ENCODE measurements around the gene ZNF277.
"Not testable (repeated sequence)": the region's sequence is repeated elsewhere in the genome, so short reads cannot be mapped to it uniquely, and the experiment has no call there.

ZNF277 gene

GRCh38 chr7:112212571-112212970 is 6.1 kb downstream of the ZNF277 start:
- no peak for DNase-seq

DNA sequence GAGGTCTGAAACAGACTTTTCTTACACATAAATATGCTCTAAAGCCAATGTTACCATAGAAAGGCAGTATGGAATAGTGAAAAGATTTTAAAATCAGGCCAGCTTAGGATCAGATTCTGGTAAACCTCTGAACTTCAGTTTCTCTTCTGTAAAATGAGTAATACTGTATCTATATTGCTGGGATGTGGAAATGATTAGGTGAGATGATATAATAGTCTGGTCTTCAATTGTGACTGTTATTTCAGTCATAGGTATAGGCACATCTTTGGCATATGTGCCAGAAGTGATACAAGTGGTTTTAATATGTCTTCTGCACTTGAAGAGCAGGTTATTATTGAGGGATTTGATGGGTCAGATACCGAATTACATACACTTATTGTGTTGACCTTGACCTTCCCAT is 7.2 kb downstream of the ZNF277 start:
- no peak for DNase-seq

DNA sequence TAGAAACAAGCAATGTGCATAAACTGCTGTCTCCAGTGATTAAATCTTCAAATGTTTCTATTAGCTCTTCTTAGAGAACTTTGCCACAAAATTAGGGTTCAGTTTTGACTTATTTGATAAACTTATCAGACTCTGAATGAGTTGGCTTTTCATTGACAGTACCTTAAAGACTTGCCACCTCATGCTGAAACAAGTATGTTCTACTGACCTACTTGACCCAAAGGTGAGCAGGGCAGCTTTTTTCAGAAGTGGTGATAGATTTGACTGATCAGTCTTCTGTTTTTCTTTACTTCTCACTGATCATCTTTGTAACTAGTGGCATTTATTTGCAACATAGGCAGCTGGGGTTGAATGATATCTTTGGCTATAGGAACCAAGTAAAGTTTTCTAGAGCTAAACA is 7.8 kb downstream of the ZNF277 start:
- DNase-seq: no peak

DNA sequence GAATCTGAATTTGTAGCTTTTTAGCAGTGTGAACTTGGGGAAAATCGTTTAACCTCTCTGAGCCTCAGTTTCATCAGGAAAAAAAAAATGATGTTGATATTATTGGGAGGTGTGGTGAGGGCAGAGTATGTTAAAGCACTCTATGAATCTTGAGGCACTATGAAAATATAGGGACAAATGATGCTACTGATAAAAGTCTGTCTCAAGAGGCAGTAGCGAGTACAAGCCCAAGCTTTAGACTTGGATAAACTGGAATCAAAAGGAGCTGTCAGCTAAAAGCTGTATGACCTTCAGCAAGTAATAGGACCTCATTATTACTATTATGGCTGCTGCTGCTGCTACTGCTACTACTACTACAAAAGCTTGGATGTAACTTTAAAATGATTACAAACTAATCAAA is 8.4 kb downstream of the ZNF277 start:
- no peak for DNase-seq

DNA sequence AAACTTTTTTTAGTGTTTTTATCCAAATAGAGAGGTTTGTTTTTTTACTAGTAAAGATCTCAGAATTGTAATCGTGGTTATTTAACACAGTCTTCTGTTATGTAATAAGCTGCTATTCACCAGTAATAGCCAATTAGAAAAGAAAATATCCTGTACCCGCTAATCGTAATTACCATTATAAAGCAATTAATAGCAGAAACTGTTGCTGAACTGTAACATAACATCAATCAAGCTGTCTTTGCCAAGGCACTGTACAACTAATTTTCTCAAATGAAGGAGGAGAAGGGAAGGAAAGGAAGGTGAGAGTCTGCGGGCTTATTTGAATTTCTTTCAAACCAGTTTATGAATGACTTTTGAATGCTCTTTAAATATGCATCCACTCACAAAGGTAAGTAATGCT is 9.3 kb downstream of the ZNF277 start:
- no peak for DNase-seq

DNA sequence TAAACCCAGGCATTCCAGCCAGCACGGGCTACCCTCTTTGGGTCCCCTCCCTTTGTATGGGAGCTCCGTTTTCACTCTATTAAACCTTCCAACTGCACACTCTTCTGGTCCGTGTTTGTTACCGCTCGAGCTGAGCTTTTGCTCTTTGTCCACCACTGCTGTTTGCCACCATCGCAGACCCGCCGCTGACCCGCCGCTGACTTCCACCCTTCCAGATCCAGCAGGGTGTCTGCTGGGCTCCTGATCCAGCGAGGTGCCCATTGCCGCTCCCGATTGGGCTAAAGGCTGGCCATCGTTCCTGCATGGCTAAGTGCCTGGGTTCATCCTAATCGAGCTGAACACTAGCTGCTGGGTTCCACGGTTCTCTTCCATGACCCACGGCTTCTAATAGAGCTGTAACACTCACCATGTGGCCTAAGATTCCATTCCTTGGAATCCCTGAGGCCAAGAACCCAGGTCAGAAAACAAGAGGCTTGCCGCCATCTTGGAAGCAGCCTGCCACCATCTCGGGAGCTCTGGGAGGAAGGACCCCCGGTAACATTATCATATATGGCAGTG is 14.5 kb downstream of the ZNF277 start:
- DNase-seq: no peak

DNA sequence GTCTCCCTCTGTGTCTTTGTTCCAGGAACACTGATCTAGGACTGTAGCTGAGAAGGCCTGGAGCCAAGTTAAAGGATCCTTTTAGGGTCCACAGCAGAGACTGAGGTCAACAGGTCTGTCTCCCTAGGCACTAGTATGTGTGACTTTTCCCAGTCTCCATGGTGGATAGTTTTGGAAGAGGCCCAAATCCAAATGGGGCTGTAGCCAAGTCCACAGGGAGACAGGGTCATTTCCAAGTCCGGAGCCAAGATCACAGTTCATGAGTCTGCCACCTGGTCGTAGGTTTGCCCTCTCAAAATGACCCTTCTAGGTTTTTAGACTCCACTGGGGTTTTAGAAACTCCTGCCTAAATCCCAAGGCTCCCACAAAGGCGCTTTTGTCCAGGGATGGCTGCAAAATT is 16.8 kb downstream of the ZNF277 start:
- no peak for DNase-seq

DNA sequence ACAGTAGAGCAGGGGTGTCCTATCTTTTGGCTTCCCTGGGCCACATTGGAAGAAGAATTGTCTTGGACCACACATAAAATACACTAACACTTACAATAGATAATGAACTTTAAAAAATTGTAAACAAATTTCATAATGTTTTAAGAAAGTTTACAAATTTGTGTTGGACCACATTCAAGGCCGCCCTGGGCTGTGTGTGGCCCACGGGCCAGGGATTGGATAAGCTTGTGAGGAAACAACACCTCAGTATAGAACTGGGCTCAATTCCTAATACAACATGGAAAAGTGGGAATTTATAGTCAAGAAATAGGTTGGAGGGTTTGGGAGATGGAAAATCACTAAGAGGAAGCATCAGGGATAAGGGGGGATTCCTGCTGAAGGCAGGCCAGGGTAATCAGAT is 17.7 kb downstream of the ZNF277 start:
- DNase-seq: no peak

DNA sequence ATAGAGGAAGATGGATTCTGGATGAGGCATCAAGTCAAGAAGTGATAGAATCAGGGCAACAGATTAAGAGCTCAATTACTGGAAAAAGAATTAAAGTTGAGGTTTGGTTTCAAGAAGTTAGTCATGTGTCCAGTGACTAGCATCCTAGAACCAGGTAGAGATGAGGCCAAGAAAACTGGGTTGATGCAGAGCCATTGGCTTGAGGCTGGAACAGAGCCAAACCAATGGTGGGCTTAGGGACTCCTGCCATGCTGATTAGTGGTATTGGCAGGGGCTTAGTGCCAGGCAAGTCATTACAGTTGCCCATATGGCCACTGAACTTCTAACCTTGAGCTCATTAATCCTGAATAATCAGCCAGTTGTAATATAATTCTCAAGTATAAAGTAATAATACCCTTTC is 18.5 kb downstream of the ZNF277 start:
- DNase-seq: no peak

DNA sequence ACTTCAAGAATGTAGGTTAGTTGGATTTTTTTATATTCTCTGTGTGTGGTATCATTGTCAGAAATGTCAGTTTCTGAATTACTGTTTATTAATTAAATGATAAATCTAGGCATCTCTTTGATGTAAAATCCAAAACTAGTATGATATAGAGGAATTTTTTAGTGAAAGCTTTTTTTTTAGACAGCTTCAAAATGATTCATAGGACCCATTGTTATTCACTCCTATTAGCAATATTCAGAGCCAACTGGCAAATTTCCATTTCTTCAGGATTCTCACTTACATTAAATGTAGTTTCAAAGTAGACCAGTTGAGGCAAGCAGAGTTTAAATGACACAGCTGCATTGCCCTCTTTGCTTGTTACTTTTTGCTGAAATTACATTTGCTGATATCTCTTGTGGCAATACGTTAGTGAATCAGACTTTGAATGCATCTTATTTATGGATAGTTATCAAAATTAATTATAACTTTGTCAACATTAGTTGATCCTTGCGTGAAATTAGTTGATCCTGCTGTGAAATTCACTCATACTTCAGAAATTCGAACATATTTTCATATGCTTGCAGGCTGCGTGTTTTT is 20.3 kb downstream of the ZNF277 start:
- no peak for DNase-seq

GRCh38 chr7:112228632-112229031 is 22.1 kb downstream of the ZNF277 start:
- no peak for DNase-seq

GRCh38 chr7:112232212-112232978 is 25.9 kb downstream of the ZNF277 start:
- no peak for DNase-seq

- DNase-seq: no peak
Observed at GRCh38 chr7:112233048-112233697, 26.7 kb downstream of the ZNF277 start.

DNA sequence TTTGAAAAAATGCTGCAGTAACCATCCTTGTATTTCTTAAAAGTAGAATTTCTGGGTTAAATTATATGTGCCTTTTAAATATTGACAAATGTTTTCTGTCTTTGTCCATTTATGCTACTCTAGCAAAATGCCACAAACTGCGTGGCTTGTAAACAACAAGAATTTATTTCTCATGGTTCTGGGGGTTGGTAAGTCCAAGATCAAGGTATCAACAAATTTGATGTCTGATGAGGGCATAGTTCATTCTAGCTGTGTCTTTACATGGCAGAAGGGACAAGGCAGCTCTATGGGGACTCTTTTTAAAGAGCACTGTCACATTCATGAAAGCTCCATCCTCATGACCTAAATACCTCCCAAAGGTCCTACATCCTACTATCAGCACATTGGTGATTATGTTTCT is 27.7 kb downstream of the ZNF277 start:
- no peak for DNase-seq

DNA sequence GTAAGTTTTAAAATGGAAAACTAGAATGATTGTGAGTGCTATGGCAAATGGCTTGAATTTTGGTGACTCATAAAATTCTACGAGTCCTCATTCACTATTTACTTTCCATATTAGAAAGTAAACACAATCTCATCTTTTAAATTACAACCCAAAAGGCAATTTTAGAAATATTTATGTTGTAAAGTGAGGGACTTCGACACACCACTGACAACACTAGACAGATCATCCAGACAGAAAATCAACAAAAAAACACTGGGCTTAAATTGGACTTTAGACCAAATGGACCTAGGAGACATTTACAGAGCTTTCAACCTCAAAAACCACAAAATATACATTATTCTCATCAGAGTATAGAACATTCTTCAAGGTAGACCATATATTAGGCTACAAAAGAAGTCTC is 30.1 kb downstream of the ZNF277 start:
- DNase-seq: no peak

GRCh38 chr7:112238330-112238729 is 31.8 kb downstream of the ZNF277 start:
- no peak for DNase-seq

DNA sequence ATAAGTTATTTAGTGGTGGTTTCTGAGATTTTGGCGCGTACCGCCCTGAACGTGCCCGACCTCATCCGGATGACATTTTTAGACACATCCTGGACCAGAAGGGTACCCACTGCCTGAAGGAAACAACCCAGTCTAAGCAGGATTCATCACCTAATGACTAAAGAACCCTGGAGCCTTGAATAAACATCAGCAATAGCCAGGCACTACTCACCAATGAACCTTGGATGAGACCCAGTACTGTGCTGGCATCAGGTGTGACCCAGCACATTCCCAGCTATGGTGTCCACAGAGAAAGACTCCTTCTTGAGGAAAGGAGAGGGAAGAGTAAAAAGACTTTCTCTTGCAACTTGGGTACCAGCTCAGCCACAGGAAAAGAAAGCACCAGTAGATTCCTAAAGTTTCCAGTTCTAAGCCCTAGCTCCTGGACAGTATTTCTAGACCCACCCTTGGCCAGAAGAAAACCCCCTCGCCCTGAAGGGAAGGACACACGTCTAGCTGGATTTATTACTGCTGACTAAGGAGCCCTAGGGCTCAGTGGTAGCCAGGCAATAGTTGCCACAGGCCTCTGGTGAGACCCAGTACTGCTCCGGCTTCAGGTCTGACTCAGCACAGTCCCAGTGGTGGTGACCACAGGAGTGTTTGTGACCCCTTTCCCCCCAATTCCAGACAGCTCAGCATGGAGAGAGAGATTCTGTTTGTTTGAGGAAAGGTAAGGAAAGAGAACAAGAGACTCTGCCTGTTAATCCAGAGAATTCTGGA is 32.5 kb downstream of the ZNF277 start:
- DNase-seq: no peak

- DNase-seq: no peak
Observed at GRCh38 chr7:112248598-112248997, 42.1 kb downstream of the ZNF277 start.

DNA sequence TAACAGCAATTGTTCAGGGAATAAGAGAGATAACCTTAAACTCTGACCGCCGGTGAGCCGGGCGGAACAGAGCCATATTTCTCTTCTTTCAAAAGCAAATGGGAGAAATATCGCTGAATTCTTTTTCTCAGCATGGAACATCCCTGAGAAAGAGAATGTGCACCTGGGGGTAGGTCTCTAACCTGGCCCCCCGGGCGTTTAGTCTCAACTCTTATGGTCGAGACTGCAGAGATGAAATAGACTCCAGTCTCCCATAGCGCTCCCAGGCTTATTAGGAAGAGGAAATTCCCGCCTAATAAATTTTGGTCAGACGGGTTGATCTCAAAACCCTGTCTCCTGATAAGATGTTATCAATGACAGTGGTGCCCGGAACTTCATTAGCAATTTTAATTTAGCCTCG is 43.5 kb downstream of the ZNF277 start:
- DNase-seq: not testable (repeated sequence)

DNA sequence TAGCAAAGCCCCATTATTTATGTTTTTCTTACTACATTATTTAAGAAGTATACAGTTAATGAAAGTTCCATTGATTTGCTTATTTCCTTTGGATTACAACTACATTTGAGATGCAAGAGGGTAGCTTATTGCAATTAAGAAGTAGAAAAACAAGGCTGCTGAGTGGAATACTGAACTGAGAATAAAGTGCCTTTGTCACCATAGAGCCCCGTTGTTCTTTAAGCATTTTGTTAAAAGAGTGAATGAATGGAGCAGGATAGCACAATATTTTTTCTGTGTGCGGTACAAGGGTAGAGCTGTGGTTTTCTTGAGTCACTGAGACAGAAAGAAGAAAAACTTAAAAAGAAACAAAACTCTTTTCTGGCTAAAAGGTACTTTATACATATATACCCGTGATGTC is 45.6 kb downstream of the ZNF277 start:
- no peak for DNase-seq

- no peak for DNase-seq
Observed at GRCh38 chr7:112252691-112253090, 46.2 kb downstream of the ZNF277 start.

DNA sequence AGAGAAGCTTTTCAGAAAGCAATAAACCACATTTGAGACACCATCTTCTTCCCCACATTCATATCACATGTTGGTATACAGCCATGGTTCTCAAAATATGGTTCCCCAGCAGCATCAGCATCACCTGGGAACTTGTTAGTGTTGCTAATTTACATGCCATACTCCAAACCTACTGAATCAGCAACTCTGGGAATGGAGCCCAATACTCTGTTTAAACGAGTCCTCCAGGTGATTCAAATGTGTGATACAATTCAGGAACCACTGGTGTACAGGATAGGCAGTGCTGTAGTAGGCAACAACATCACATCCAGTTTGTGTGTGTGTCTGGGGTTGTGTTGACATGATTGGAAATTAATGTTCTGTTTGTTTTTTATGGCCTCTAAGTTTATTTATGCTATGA is 47.7 kb downstream of the ZNF277 start:
- DNase-seq: no peak

DNA sequence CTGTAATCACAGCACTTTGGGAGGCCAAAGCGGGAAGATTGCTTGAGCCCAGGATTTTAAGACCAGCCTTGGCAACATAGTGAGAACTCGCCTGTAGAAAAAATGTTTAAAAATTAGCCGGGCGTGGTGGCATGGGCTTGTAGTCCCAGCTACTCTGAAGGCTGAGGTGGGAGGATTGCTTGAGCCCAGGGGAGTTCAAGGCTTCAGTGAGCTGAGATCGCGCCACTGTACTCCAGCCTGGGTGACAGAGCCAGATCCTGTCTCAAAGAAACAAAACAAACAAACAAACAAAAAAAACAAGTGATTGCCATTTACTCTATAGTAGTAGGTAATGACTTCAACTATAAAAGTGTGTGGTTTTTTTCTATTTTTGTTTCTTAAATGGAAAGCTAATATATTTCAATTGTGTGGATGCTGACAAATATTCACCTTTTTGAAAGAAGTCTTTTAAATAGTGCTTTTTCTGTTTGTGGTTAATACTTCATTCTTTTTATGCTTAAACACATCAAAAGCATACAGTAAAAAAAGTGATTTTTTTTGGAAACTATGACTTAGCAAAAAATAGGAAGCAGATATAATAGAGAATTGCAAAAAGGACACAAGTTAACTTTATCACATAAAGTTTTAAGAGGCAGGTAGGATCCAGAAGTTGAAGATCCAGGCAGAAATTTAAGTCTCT is 48.4 kb downstream of the ZNF277 start:
- DNase-seq: no peak
